A549 (cell line): Measurements from ENCODE around the gene CTDP1. TPM values are rescaled to one million over a fixed set of nuclear protein-coding genes. Genes with fewer than 3 reads are reported as not detected.

Source experiments
- ATAC-seq, 2 experiments: fragments of 200-7000 bp in 1 of 2; fragments of >200 bp in 1 of 2; cut with Nextera tagmentation in 1 of 2; cut with Tn5 transposase in 1 of 2; 3 replicates each; pipeline versions ENCODE4 v1.8.0 to v1.9.1; 2018 to 2020; ENCODE audit warnings: mild to moderate bottlenecking in 1 of 2, moderate library complexity in 1 of 2
- CTCF ChIA-PET: fragments of 300-600 bp; sonication (Branson Sonifier 250); formaldehyde crosslinking; extraction: SDS; loops from one replicate; lab custom pipeline; 2021; ENCODE audit warnings: antibody characterized with exemption, inconsistent platforms; lab: Yijun Ruan, JAX
- POLR2A ChIA-PET: fragments of 350-600 bp; formaldehyde crosslinking; extraction: SDS; loops from one replicate; lab custom pipeline; 2021; ENCODE audit warnings: antibody characterized with exemption, inconsistent platforms; lab: Yijun Ruan, JAX
- DNase-seq, 2 experiments: peaks; one replicate each; pipeline versions ENCODE4 v3.0.0 to v3.0.0-alpha.2; 2011 to 2016; ENCODE audit warnings: low read depth in 1 of 2, low spot score in 1 of 2
- FAIRE-seq: peaks from 2 replicates; lab custom pipeline; 2011; peaks lifted over from hg19 to GRCh38; lab: Jason Lieb, UNC
- H3K27ac ChIP-seq, 2 experiments: fragments of >200 bp; sonication (Bioruptor Twin); formaldehyde crosslinking; 3 replicates each; pipeline ENCODE4 v1.5.1; 2016 to 2017
- H3K4me1 ChIP-seq: fragments of >200 bp; sonication (Bioruptor Twin); formaldehyde crosslinking; 3 replicates; pipeline ENCODE4 v1.6.1; 2016
- H3K4me2 ChIP-seq: fragments of >200 bp; sonication (Bioruptor Twin); formaldehyde crosslinking; 3 replicates; pipeline ENCODE4 v1.6.1; 2016
- H3K4me3 ChIP-seq: fragments of >200 bp; sonication (Bioruptor Twin); formaldehyde crosslinking; 3 replicates; pipeline ENCODE4 v1.5.1; 2016
- H3K9me3 ChIP-seq: fragments of >200 bp; sonication (Bioruptor Twin); formaldehyde crosslinking; 3 replicates; pipeline ENCODE4 v1.6.1; 2016
- BCL3 ChIP-seq: fragments of >200 bp; sonication (Bioruptor Twin); formaldehyde crosslinking; IDR thresholded peaks from 3 replicates; pipeline ENCODE4 v1.6.1; 2016
- CBX2 ChIP-seq: fragments of 200-600 bp; sonication (generic); IDR thresholded peaks from 2 replicates; pipeline ENCODE4 v1.6.1; 2016; ENCODE audit warnings: low read depth, mild to moderate bottlenecking, borderline replicate concordance
- CBX8 ChIP-seq: fragments of 200-600 bp; sonication (generic); IDR thresholded peaks from 2 replicates; pipeline ENCODE4 v1.6.1; 2016
- CEBPB ChIP-seq, 2 experiments: fragments of >200 bp in 1 of 2; sonication (Bioruptor Twin) in 1 of 2; formaldehyde crosslinking in 1 of 2; IDR thresholded peaks; 2 replicates each; pipeline ENCODE4 v1.6.1; 2012 to 2016
- CHD2 ChIP-seq: fragments of 150-350 bp; IDR thresholded peaks from 2 replicates; pipeline ENCODE4 v1.6.1; 2014; ENCODE audit warnings: low read length; ENCODE audit not compliant: partially characterized antibody
- E2F6 ChIP-seq: IDR thresholded peaks from 2 replicates; pipeline ENCODE4 v1.6.1; 2012; ENCODE audit warnings: low read depth, borderline replicate concordance
- EP300 ChIP-seq, 2 experiments: fragments of >200 bp; sonication (Bioruptor Twin); formaldehyde crosslinking; IDR thresholded peaks; 2 replicates in 1 of 2; 3 replicates in 1 of 2; pipeline ENCODE4 v1.6.1; 2016 to 2017
- HDAC2 ChIP-seq: fragments of 200-600 bp; sonication (generic); IDR thresholded peaks from 2 replicates; pipeline ENCODE4 v1.6.1; 2016
- HMGXB4 ChIP-seq: fragments of 250-450 bp; sonication (Bioruptor Pico); IDR thresholded peaks from 2 replicates; pipeline ENCODE4 v1.5.0; 2021; ENCODE audit warnings: mild to moderate bottlenecking, moderate library complexity, borderline replicate concordance
- HOXB13 ChIP-seq: fragments of 250-450 bp; sonication (Bioruptor Pico); IDR thresholded peaks from 2 replicates; pipeline ENCODE4 v1.5.0; 2020; ENCODE audit warnings: low read depth, mild to moderate bottlenecking, moderate library complexity
- HOXB5 ChIP-seq: fragments of 250-450 bp; sonication (Bioruptor Pico); IDR thresholded peaks from 2 replicates; pipeline ENCODE4 v1.5.0; 2020; ENCODE audit warnings: mild to moderate bottlenecking, moderate library complexity
- JUNB ChIP-seq: fragments of >200 bp; sonication (Bioruptor Twin); formaldehyde crosslinking; IDR thresholded peaks from 2 replicates; pipeline ENCODE4 v1.6.1; 2016
- MYC ChIP-seq: IDR thresholded peaks from 2 replicates; pipeline ENCODE4 v1.6.1; 2012; ENCODE audit warnings: mild to moderate bottlenecking, inconsistent platforms, low read length, improper control_type of control experiment, borderline replicate concordance
- NFE2L2 ChIP-seq: fragments of 150-350 bp; conservative IDR thresholded peaks from 2 replicates; pipeline ENCODE4 v1.6.1; 2014; ENCODE audit warnings: low read length
- NR3C1 ChIP-seq: fragments of >200 bp; sonication (Bioruptor Twin); formaldehyde crosslinking; IDR thresholded peaks from 3 replicates; pipeline ENCODE4 v1.6.1; 2017
- PBX3 ChIP-seq: IDR thresholded peaks from 2 replicates; pipeline ENCODE4 v1.6.1; 2012
- POLR2A ChIP-seq: IDR thresholded peaks from 2 replicates; pipeline ENCODE4 v1.6.1; 2012; ENCODE audit warnings: mild to moderate bottlenecking, low read length
- RAD21 ChIP-seq, 2 experiments: fragments of >200 bp in 1 of 2; sonication (Bioruptor Twin) in 1 of 2; formaldehyde crosslinking in 1 of 2; IDR thresholded peaks in 1 of 2; conservative IDR thresholded peaks in 1 of 2; 2 replicates in 1 of 2; 3 replicates in 1 of 2; pipeline ENCODE4 v1.6.1; 2012 to 2018; ENCODE audit warnings: inconsistent platforms in 1 of 2
- RCOR1 ChIP-seq: fragments of 150-350 bp; IDR thresholded peaks from 2 replicates; pipeline ENCODE4 v1.6.1; 2014; ENCODE audit warnings: antibody characterized with exemption, low read length, low read depth
- RFX5 ChIP-seq: fragments of 450-650 bp; IDR thresholded peaks from 2 replicates; pipeline ENCODE4 v1.7.1; 2014; ENCODE audit warnings: antibody characterized with exemption, mild to moderate bottlenecking, moderate library complexity
- RNF2 ChIP-seq: fragments of 200-600 bp; sonication (generic); IDR thresholded peaks from 2 replicates; pipeline ENCODE4 v1.6.1; 2016; ENCODE audit warnings: low read depth, mild to moderate bottlenecking, antibody characterized with exemption, moderate library complexity, borderline replicate concordance
- SMC3 ChIP-seq: fragments of >200 bp; sonication (Bioruptor Twin); formaldehyde crosslinking; IDR thresholded peaks from 3 replicates; pipeline ENCODE4 v1.6.1; 2018; ENCODE audit warnings: inconsistent platforms
- TFCP2L1 ChIP-seq: fragments of 250-450 bp; sonication (Bioruptor Pico); IDR thresholded peaks from 2 replicates; pipeline ENCODE4 v1.5.0; 2021; ENCODE audit warnings: mild to moderate bottlenecking
- ZFP36 ChIP-seq: fragments of 450-650 bp; IDR thresholded peaks from 2 replicates; pipeline ENCODE4 v1.6.1; 2014; ENCODE audit warnings: borderline replicate concordance; ENCODE audit not compliant: partially characterized antibody
- ZSCAN20 ChIP-seq: fragments of 250-450 bp; sonication (Bioruptor Pico); IDR thresholded peaks from 2 replicates; pipeline ENCODE4 v1.8.0; 2022; ENCODE audit warnings: mild to moderate bottlenecking, moderate library complexity
- WGBS: methylation state at CpG from one replicate; pipeline ENCODE4 v1.1.6; 2017; ENCODE audit errors: missing lambda C conversion rate; 5-methylcytosine and 5-hydroxymethylcytosine counted together
- polyA plus RNA-seq, 4 experiments: library from polyadenylated mRNA; depleted of rRNA in 3 of 4; stranded (reverse); fragments of >200 nt; fragmentation: RNase III in 1 of 4; extraction: RNeasy Plus Mini Kit Qiagen cat#74134 plus additional on column Dnase treatment in 1 of 4; gene quantifications; 2 replicates in 3 of 4; 3 replicates in 1 of 4; pipeline ENCODE4 v1.2.3, GENCODE V29; 2011 to 2017

Gene CTDP1
- polyA plus RNA-seq, 2 of the 4 experiments (the other 2 are of a cell fraction): 6.8 to 12.1 TPM

GRCh38 chr18:79723628-79724027, 44.0 kb downstream of the CTDP1 start:
- no peaks in the 10 kb centered on the region for H3K4me1 ChIP-seq
- ATAC-seq (no peak), DNase-seq (no peak), FAIRE-seq (no peak)
- ChIA-PET POLR2A (no interaction called here), CTCF (no interaction called here)
- no peak overlapping the region for H3K4me3 ChIP-seq
- TF ChIP-seq NFE2L2 (no peak), SMC3 (no peak), CEBPB (IDR thresholded peaks at IDR 0.05) (no peak), ZFP36 (no peak), HOXB13 (no peak), ZSCAN20 (CRISPR knock-in tag) (no peak), CHD2 (no peak), TFCP2L1 (no peak)
- 86% methylated on average over 11 of the region's 11 CpGs for WGBS
- H3K27ac ChIP-seq: no peak overlapping the region
- no peaks in the 10 kb centered on the region for H3K9me3 ChIP-seq
- H3K4me2 ChIP-seq: no peak overlapping the region

GRCh38 chr18:79724299-79725080, 44.9 kb downstream of the CTDP1 start:
- POLR2A ChIA-PET: no interaction called here
- H3K4me3 ChIP-seq: no peak overlapping the region
- no peaks in the 10 kb centered on the region for H3K4me1 ChIP-seq
- 94% methylated on average over 15 of the region's 15 CpGs for WGBS
- no peak for TF ChIP-seq HOXB5 (CRISPR knock-in tag)
- no peak for TF ChIP-seq BCL3
- no peak for TF ChIP-seq CBX2
- TF ChIP-seq RAD21 (conservative IDR thresholded peaks at IDR 0.05 in 1 of 2, IDR thresholded peaks at IDR 0.05 in 1 of 2): no peak
- no peak for TF ChIP-seq CBX8
- no peak for TF ChIP-seq MYC
- no peak for TF ChIP-seq PBX3
- TF ChIP-seq NR3C1: no peak
- TF ChIP-seq RCOR1: no peak
- no peak for TF ChIP-seq HMGXB4 (CRISPR knock-in tag)
- TF ChIP-seq JUNB: no peak
- TF ChIP-seq, all 56 proteins: peak for 0
- Histone ChIP-seq H3K4me2 (no peak overlapping the region), H3K9me3 (peaks cover 5% of the 10 kb centered on the region; the same call in 1 of the 3 replicates), H3K27ac (no peak overlapping the region)
- ATAC-seq (no peak), DNase-seq (no peak), FAIRE-seq (no peak)
- CTCF ChIA-PET: no interaction called here

- Histone ChIP-seq H3K9me3 (peaks cover 6% of the 10 kb centered on the region; the same call in 2 of the 3 replicates), H3K4me1 (no peaks in the 10 kb centered on the region), H3K4me3 (no peak overlapping the region), H3K4me2 (no peak overlapping the region), H3K27ac (no peak overlapping the region)
- 92% methylated on average over 15 of the region's 15 CpGs for WGBS
- CTCF ChIA-PET: no interaction called here
- POLR2A ChIA-PET: no interaction called here
- DNase-seq (no peak), ATAC-seq (no peak), FAIRE-seq (no peak)
- no peak for TF ChIP-seq RNF2
- no peak for TF ChIP-seq HMGXB4 (CRISPR knock-in tag)
- no peak for TF ChIP-seq E2F6
- no peak for TF ChIP-seq TFCP2L1
- no peak for TF ChIP-seq POLR2A
- no peak for TF ChIP-seq RFX5
- TF ChIP-seq EP300 (IDR thresholded peaks at IDR 0.05): no peak
- TF ChIP-seq HDAC2: no peak
Observed at GRCh38 chr18:79725486-79725885, 45.9 kb downstream of the CTDP1 start.
